ENCODE data around the gene RAB24.

RAB24 gene

GRCh38 chr5:177334781-177335700, 31.5 kb upstream of the RAB24 start:
- no peak for TF ChIP-seq CTCF (IDR thresholded peaks at IDR 0.05)
- Histone ChIP-seq H3K27me3 (no peaks in the 10 kb centered on the region), H3K4me1 (peaks cover 0 to 10% (median 0%) of the 10 kb centered on the region in 4 donors), H3K9me3 (no peaks in the 10 kb centered on the region), H3K27ac (no peak overlapping the region), H3K4me3 (no peak overlapping the region), H3K36me3 (peaks cover 59 to 98% (median 83%) of the 10 kb centered on the region in 3 donors)
- no peak for DNase-seq
- intact Hi-C loops (cut with DNase I; ENCODE audit: low total_unique reads): loop anchor here (1.0 kb wide), 1 partner anchor 12 kb away; no protein-coding TSS in a partner anchor

DNA sequence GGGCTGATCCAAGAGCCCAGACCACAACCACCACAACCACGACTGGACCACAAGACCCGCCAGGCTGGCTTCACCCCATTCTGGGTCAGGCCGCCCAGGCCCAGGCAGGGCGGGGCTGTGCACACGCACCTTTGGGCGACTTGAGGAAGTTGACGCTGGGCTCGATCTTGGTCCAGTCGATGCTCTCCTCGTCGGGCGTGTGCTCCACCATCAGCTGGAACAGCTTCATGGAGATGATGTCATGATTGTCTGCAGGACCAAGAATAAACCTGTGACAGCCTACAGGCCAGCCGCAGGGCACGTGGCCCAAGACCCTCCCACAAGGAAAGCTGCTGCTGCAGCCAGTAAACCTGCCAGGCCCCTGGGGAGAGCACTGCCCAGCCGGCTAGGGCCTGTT, 30.6 kb upstream of the RAB24 start:
- H3K36me3 ChIP-seq: peaks cover 59 to 100% (median 86%) of the 10 kb centered on the region in 3 donors
- no peak for DNase-seq
- no peaks in the 10 kb centered on the region for H3K27me3 ChIP-seq
- intact Hi-C loops (cut with DNase I; ENCODE audit: low total_unique reads): loop anchor here (1.0 kb wide), 1 partner anchor 11 kb away; no protein-coding TSS in a partner anchor
- no peak overlapping the region for H3K4me3 ChIP-seq
- no peak overlapping the region for H3K27ac ChIP-seq
- H3K9me3 ChIP-seq: no peaks in the 10 kb centered on the region
- TF ChIP-seq CTCF (IDR thresholded peaks at IDR 0.05): no peak
- H3K4me1 ChIP-seq: peaks cover 0 to 8% (median 0%) of the 10 kb centered on the region in 4 donors

GRCh38 chr5:177333420-177334154, 30.1 kb upstream of the RAB24 start:
- Histone ChIP-seq H3K36me3 (peaks cover 59 to 100% (median 84%) of the 10 kb centered on the region in 3 donors), H3K4me3 (no peak overlapping the region), H3K27me3 (no peaks in the 10 kb centered on the region), H3K9me3 (no peaks in the 10 kb centered on the region), H3K4me1 (peaks cover 0 to 3% (median 0%) of the 10 kb centered on the region in 4 donors), H3K27ac (no peak overlapping the region)
- TF ChIP-seq CTCF (IDR thresholded peaks at IDR 0.05): no peak
- intact Hi-C loops (cut with DNase I; ENCODE audit: low total_unique reads): loop anchor here (1.0 kb wide), 1 partner anchor 10 kb away; no protein-coding TSS in a partner anchor
- no peak for DNase-seq

DNA sequence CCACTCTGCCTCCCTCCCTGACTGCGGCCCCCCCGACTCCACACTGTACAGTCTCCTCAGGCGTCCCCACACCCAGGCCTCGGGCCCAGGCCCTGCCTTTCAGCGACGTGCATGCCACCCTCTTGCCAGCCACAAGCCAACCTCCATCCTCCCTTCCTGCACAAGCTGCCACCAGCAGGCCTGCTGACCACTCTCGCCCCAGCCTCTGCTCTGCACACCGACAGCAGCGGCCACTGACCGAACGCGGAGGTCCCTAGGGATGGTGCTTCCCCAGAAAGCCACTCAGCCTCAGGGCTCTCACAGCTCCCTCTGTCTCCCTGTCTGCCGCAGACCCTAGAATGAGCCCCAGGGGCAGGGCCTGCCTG, 29.4 kb upstream of the RAB24 start:
- H3K4me1 ChIP-seq: peaks cover 0 to 4% (median 1%) of the 10 kb centered on the region in 4 donors
- H3K4me3 ChIP-seq: no peak overlapping the region
- no peaks in the 10 kb centered on the region for H3K9me3 ChIP-seq
- intact Hi-C loops (cut with DNase I; ENCODE audit: low total_unique reads): no loop called here
- no peak overlapping the region for H3K27ac ChIP-seq
- DNase-seq: no peak
- no peak for TF ChIP-seq CTCF (IDR thresholded peaks at IDR 0.05)
- H3K36me3 ChIP-seq: peaks cover 58 to 100% (median 77%) of the 10 kb centered on the region in 3 donors
- H3K27me3 ChIP-seq: no peaks in the 10 kb centered on the region

- no peak overlapping the region for H3K27ac ChIP-seq
- H3K27me3 ChIP-seq: no peaks in the 10 kb centered on the region
- intact Hi-C loops (cut with DNase I; ENCODE audit: low total_unique reads): no loop called here
- DNase-seq: no peak
- H3K4me1 ChIP-seq: peaks cover 0 to 4% (median 1%) of the 10 kb centered on the region in 4 donors
- no peak for TF ChIP-seq CTCF (IDR thresholded peaks at IDR 0.05)
- no peaks in the 10 kb centered on the region for H3K9me3 ChIP-seq
- no peak overlapping the region for H3K4me3 ChIP-seq
- H3K36me3 ChIP-seq: peaks cover 52 to 100% (median 71%) of the 10 kb centered on the region in 3 donors
These were observed 28.7 kb upstream of the RAB24 start for GRCh38 chr5:177332031-177332895.
